ENCODE measurements around the gene CAMKK1.

CAMKK1 gene

DNA sequence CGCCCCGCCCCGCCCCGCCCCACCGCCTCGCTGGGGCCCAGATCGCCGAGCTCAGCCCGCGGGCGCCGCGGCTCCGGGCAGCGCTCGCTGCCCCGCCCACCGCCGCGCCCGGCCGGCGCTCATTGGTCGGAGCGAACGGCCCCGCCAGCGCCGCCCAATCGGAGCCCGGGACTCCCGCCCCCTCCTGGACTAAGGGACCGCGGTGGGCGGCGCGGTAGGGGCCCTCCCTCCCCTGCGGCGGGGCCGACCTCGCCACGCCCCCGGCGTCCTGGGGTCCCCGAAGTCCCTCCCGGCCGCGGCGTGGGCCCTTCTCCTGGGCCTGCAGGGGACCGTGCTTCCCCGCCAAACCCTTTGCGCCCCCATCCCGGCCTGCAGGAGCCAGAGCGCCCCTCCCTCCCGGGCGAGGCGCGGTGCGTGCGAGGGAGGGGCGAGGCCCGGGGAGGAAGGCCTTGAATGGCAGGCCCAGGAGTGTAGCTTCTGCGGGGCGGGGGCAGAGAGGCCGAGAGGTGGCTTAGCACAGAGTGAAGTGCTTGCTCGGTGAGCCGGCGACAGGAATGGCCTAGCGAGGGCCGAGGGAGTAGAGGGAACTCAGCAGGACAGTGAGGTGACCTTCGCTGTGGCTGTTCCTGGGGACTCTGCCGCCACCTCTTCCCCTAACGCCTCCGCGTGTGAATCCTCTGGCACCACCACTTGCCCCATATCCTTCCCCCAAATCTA, at the start of gene CAMKK1:
CAMKK1 (minus strand) TSS at position 51 of the 717 bp plus-strand sequence. CDS start 7,366 bp downstream, outside the sequence.
- DNase-seq = peak; percentile 89 to 91
- ATAC-seq = peak; percentile 89
- Mint-ChIP-seq H3K27ac (peak within 1 kb of the TSS; percentile 87 to 93), H3K4me3 (peak within 1 kb of the TSS; percentile 90), H3K4me1 (peaks cover 43% of the 10 kb centered on the region), H3K9me3 (no peaks in the 10 kb centered on the region), H3K27me3 (no peaks in the 10 kb centered on the region)

DNA sequence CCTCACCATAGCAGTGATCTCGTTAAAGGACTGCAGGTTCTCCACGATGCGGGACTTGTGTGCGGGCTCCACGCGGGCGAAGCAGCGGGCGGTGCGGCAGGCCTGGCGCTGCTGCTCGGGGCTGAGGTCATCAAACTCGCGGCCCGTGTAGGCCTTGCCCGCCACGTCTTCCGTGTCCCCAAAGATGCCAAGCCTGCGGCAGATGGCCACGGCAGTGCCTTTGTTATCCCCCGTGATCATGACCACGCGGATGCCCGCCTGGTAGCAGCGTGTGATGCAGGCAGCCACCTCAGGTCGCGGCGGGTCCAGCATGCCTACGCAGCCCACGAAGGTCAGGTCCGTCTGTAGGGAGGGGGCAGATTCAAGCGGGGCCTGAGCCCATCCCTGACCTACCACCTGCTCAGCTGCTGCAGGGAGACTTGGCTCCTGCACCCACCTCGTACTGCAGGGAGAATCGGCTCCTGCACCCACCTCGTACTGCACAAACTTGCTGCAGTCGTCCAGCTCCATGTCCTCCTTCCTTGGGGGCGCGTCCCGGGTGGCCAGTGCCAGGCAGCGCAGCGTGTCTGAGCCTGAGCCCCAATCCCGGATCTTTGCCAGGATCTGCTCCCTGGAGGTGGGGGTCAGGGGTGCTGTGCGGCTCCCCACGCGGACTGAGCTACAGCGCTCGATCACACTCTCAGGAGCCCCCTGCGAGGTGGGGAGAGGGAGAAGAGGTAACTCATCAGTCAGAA, 48.3 kb upstream of the CAMKK1 start:
- H3K27me3 Mint-ChIP-seq = no peaks in the 10 kb centered on the region

DNA sequence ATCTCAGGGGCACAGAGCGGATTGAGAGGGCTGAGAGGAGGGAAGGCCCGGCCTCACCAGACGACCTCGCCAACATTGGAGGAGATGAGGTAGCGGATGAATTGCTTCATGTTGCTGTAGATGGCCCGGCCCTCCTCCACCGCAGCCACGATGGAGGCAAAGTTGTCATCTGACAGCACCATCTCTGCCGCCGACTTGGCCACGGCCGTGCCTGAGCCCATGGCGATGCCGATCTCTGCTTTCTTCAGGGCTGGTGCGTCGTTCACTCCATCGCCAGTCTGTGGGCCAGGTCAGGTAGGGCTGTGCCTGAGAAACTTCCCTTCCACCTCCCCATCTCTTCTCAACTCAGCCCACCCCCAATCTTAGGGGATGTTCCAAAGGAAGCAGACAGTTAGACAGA, 44.5 kb upstream of the CAMKK1 start:
- no peaks in the 10 kb centered on the region for H3K4me1 Mint-ChIP-seq
- no peak for ATAC-seq
- H3K9me3 Mint-ChIP-seq = no peaks in the 10 kb centered on the region
- peak overlapping the region in 1 of 2 donors; percentile 80 for H3K27ac Mint-ChIP-seq
- DNase-seq = no peak
- H3K27me3 Mint-ChIP-seq = no peaks in the 10 kb centered on the region
- no peak overlapping the region for H3K4me3 Mint-ChIP-seq

More for the DNA sequence above, 48.3 kb upstream of the CAMKK1 start:
- ATAC-seq = no peak
- Mint-ChIP-seq H3K4me3 (no peak overlapping the region), H3K9me3 (no peaks in the 10 kb centered on the region), H3K4me1 (peaks cover 14% of the 10 kb centered on the region), H3K27ac (no peak overlapping the region)
- no peak for DNase-seq

DNA sequence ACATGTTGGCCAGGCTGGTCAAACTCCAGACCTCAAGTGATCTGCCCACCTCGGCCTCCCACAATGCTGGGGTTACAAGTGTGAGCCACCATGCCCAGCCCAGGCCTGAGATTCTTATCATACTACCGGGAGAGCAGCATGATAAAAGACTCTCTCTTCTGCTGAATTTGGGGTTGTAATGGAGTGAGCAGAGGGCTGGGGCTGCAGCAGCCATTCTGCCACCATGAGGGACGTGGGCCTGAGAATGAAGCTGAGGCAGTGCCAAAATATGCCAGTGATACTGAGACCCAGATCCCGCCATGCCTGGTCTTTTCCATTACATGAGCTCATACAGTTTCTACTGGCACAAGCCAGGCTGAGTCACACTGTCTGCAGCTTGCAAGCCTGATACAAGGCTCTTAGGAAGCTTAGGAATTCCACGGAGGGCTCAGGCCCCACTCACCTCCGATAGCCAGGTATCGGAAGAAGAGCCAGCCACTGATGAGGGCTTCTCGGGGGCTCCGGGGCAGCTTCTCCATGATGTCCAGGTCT, 43.0 kb upstream of the CAMKK1 start:
- H3K4me1 Mint-ChIP-seq = no peaks in the 10 kb centered on the region
- H3K4me3 Mint-ChIP-seq = no peak overlapping the region
- peak overlapping the region in 1 of 2 donors; percentile 59 for H3K27ac Mint-ChIP-seq
- no peaks in the 10 kb centered on the region for H3K27me3 Mint-ChIP-seq
- DNase-seq (no peak), ATAC-seq (no peak)
- H3K9me3 Mint-ChIP-seq = no peaks in the 10 kb centered on the region

DNA sequence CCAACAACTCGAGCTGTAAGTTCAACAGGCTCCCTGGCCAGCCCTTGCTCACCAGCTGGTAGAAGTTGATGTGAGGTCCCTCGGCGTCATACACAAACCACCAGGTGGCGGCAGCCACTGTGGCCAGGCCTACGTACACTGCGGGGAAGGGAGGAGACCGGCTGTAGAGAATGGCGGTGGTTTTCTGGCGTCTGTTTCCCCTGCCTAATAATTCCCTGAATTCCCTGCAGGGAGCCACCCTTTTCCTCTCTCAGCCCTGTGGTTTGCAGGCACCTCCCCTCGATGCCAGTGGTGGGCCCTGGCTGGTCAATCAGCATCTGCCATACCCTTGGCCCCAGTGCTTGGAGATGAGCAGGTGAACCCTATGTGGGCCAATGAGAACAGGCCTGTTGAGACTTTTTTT, 42.3 kb upstream of the CAMKK1 start:
- peak in 1 of 2 donors; percentile 33 for DNase-seq
- ATAC-seq = peak; percentile 79
- H3K4me3 Mint-ChIP-seq = no peak overlapping the region
- H3K27ac Mint-ChIP-seq = peak overlapping the region in 1 of 2 donors; percentile 74
- H3K27me3 Mint-ChIP-seq = no peaks in the 10 kb centered on the region
- no peaks in the 10 kb centered on the region for H3K9me3 Mint-ChIP-seq
- H3K4me1 Mint-ChIP-seq = no peaks in the 10 kb centered on the region

DNA sequence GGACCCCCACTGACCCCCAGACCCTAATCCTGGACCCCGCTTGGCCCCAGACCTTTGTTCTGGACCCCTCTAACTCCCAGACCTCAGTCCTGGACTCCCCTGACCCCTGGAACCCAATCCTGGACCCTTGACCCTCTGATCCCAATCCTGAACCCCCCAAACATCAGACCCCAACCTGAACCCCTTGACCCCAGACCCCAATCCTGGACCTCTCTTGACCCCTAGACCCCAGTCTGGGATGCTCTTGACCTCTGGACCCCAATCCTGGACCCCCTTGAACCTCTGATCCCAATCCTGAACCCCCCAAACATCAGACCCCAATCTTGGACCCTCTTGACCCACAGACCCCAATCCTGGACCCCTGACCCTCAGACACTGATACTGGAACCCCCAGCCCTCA, 36.9 kb upstream of the CAMKK1 start:
- no peak overlapping the region for H3K27ac Mint-ChIP-seq
- H3K27me3 Mint-ChIP-seq = no peaks in the 10 kb centered on the region

DNA sequence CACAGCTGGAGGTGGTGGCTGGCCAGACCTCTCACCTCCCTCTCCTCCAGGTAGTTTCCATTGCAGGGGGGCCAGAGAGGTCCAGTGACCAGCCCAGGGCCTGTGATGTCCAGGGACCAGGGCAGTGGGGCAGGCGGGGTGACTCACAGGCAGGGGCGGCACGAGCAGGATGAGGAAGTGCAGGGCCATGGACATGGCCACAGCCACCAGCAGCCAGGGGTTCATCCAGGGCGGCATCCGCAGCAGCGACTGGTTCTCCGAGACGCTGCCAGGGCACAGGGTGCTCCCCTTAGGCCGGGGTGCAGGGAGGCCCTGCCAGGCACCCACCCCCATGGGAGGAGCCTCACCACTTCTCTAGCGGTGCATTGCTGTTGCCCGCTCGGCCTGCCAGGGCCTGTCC, 36.3 kb upstream of the CAMKK1 start:
- DNase-seq (no peak), ATAC-seq (no peak)
- Mint-ChIP-seq H3K27ac (no peak overlapping the region), H3K4me1 (no peaks in the 10 kb centered on the region), H3K27me3 (no peaks in the 10 kb centered on the region), H3K9me3 (no peaks in the 10 kb centered on the region), H3K4me3 (no peak overlapping the region)

More for the DNA sequence above, 36.9 kb upstream of the CAMKK1 start:
- Mint-ChIP-seq H3K4me1 (no peaks in the 10 kb centered on the region), H3K4me3 (no peak overlapping the region), H3K9me3 (no peaks in the 10 kb centered on the region)
- DNase-seq = no peak
- ATAC-seq = no peak

DNA sequence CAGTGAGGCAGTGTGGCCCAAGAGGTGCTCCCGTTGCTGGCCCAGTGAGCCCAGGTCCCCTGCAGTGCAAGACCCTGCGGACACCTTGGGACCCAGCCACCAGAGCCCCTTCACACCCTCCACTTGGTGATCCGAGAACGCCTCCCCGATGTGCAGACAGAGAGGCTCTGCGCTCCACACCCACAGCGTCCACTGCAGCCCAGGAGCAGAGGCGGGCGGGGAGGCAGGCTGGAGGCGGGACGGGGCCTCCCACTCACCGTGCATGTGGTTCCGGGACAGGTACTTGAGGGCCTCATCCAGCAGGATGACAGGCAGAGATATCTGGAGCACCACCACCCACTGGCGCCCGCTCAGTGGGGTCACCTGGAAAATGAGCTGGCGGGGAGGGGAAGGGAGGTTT, 35.6 kb upstream of the CAMKK1 start:
- H3K4me3 Mint-ChIP-seq = no peak overlapping the region
- no peaks in the 10 kb centered on the region for H3K27me3 Mint-ChIP-seq
- H3K9me3 Mint-ChIP-seq = no peaks in the 10 kb centered on the region
- peak overlapping the region in 1 of 2 donors; percentile 19 for H3K27ac Mint-ChIP-seq
- ATAC-seq (no peak), DNase-seq (no peak)
- no peaks in the 10 kb centered on the region for H3K4me1 Mint-ChIP-seq

DNA sequence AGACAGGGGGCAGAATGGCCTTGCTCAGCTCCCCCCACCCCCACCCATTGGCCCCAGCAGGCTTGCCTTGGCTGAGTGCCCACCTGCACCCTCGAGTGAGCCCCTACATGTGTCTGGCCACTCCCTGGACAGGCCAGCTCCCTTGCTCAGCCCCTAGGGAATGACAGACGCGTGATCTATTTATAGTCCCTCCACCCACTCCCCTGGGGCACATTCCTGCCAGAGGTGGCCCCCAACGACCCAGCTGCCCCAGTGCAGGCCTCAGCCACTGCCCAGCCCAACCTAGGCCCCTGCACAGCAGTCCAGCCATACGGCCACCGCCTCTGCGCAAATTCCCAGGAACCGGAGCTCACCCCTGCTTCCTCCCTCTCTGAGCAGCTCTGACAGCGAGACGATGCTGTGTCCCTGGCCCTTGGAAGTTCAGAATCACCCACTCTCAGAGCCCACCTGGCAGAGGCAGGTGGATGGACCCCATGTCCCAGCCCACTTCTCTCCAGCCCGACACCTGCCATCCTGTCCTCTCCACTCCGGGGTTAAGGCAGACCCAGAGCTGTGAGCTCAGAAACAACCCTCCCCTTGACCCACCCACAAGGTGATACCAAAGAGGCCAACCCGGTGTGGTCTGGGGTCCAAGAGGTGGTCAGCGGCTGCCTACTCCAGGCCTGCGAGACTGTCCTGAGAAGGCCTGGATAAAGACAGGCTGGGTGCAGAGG, 34.9 kb upstream of the CAMKK1 start:
- peak overlapping the region; percentile 34 to 40 for H3K27ac Mint-ChIP-seq
- H3K4me1 Mint-ChIP-seq = peaks cover 3% of the 10 kb centered on the region
- H3K4me3 Mint-ChIP-seq = no peak overlapping the region
- no peak for DNase-seq
- no peak for ATAC-seq
- no peaks in the 10 kb centered on the region for H3K9me3 Mint-ChIP-seq
- H3K27me3 Mint-ChIP-seq = no peaks in the 10 kb centered on the region

DNA sequence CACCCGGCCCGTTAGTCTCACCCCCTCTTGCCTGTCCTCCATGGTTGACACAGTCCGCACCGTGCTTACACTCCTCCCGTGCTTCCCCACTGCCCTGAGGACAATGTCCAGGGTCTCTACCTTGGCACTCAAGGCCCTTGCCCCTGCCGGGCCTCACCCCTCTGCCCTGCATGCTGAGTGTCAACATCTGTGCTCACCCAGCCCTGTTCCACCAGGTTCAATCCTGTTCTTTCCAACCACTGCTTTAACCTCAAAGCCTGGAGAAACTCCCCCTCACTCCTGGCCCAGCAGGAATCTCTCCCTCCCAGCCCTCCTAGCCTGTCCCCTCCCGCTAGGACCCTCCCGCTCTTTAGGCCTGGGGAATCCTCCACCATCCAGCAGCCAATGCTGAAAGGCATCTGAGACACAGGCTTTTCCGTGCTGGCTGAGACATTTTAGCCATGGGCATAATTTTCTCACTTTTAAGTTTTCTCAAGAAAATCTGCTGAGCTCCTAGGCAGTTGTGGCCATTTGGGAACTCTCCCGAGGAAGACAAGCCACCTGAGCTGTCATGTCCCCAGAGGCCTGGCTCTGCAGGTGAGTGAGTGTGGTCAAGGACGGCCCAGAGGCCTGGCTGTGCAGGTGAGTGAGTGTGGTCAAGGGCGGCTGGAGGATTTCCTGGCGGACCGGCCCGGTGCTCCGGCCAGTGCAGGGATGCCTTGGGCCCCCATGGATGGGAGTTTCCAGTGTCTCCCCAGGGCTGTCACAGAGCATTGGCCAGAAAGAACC, 34.2 kb upstream of the CAMKK1 start:
- DNase-seq (no peak), ATAC-seq (no peak)
- Mint-ChIP-seq H3K4me1 (peaks cover 6% of the 10 kb centered on the region), H3K27ac (peak overlapping the region in 1 of 2 donors; percentile 83), H3K9me3 (no peaks in the 10 kb centered on the region), H3K27me3 (no peaks in the 10 kb centered on the region), H3K4me3 (no peak overlapping the region)

DNA sequence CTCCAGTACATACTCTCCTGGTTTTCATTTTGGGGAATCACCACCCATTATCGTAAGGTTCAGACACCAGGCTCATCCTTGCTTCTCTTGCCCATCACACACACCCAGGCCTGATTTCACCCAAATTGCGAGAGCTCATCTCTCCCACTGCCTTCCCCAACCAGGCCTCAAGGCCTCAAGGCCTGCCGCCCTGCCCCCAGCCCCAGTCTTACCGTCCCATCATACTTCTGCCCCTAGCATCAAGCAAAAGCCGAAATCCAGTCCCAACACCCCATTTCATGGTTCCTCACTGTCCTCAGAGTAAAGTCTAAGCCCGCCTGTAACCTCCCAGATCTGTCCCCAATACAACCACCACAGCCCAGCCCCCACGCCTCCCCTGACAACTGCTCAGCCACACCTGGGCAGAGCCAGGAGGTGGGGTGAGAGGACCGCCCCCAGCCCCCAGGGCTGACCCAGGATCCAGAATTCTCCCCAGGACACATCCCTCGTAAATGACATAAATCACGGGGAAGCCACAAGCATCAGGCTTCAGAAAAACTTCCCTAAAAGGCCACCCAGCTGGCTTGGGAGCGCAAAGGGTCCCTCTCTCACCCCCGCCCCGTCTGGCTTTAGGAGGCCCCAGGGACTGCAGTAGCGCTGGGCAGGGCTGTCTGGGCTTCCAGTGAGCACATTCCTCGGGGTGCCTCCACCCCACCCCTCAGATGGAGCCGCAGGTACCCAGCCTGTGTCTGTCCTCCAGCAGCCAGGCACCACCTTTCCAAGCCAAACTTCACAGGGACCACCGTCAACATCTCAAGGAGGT, 33.0 kb upstream of the CAMKK1 start:
- peaks cover 6% of the 10 kb centered on the region for H3K4me1 Mint-ChIP-seq

DNA sequence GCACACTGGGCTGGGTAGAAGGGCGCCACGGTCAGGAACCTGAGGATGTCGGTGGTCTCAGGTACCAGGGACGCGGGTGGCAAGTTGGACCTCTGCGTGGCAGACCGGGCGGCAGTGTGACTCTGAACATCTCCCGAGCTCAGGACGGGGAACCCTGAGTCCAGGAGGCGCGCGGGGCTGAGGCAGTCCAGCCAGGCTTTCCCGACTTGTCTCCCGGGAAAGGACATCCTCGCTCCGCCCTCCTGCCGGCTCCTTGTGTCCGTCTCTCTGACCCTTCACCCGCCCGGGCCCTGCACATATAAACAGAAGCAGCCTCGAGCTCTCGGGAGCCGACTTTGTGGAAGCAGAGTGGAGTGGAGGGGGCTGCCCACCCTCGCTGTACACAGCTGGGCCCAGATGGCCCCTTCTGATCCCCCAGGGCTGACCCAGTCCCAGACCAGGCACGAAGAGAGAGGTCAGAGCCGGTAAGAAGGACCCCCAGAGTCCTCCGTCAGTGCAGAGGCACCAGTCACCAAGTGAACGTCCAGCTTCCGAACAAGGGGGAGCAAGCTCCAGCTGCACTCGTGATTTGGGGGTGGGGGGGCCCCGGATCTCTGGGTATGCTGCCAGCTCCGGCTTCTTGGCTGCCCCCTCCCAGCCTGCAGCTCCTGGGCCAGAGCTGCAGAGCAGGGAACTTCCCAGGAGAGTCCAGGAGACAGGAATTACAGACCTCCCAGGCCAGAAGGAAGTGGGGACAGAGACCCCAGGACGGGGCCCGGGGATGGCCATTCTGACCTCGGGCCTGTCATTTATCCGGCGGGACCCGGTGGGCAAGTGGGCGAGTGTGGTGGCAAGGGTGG, 31.9 kb upstream of the CAMKK1 start:
- no peak overlapping the region for H3K4me3 Mint-ChIP-seq
- ATAC-seq (no peak), DNase-seq (no peak)
- H3K4me1 Mint-ChIP-seq = peaks cover 6% of the 10 kb centered on the region
- no peaks in the 10 kb centered on the region for H3K9me3 Mint-ChIP-seq
- H3K27me3 Mint-ChIP-seq = no peaks in the 10 kb centered on the region
- H3K27ac Mint-ChIP-seq = peak overlapping the region in 1 of 2 donors; percentile 79

More for the DNA sequence above, 33.0 kb upstream of the CAMKK1 start:
- ATAC-seq (no peak), DNase-seq (no peak)
- Mint-ChIP-seq H3K4me3 (no peak overlapping the region), H3K9me3 (no peaks in the 10 kb centered on the region), H3K27me3 (no peaks in the 10 kb centered on the region), H3K27ac (peak overlapping the region in 1 of 2 donors; percentile 83)

DNA sequence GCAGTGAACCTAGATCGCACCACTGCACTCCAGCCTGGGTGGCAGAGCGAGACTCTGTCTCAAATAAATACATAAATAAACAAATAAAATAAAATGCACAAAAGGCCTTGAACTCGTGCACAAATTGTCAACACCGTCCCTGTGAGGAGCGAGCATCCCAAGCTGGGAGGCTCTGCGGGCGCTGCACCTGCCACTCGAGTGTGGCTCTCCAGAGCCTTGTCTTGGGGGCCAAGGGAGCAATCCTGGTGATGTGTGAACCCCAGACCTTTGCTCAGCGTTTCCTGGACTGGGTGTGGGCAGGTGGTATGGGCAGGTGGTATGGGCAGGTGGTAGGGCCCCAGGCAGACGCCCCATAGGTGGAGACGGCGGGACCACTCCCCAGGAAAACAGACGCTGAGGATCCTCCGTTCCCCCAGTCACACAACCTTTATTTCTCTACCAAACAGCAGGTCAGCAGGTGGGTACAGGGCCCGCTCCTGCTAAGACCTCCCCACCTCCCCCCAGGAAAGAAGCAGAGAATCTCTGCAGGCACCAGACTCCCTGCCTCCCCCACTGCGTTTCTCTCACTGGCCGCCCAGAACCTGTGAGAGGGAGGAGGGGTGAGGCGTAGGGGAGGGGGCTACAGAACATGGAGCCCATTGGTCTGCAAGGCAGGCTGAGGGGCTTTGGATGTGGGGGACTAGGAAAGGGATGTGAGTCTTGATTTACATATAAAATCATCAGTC, 30.8 kb upstream of the CAMKK1 start:
- DNase-seq = no peak
- H3K27me3 Mint-ChIP-seq = no peaks in the 10 kb centered on the region
- H3K4me3 Mint-ChIP-seq = no peak overlapping the region
- no peak overlapping the region for H3K27ac Mint-ChIP-seq
- H3K4me1 Mint-ChIP-seq = peaks cover 8% of the 10 kb centered on the region
- no peak for ATAC-seq
- H3K9me3 Mint-ChIP-seq = no peaks in the 10 kb centered on the region
